ACC112 (cell line): ENCODE measurements around the gene LRRTM4.

ENCODE experiments used
- H2AFZ ChIP-seq: fragments of 200-600 bp; sonication (generic); one replicate; pipeline ENCODE4 v1.6.0; 2017; ENCODE audit warnings: antibody characterized with exemption, low read length; ENCODE audit not compliant: unreplicated experiment
- H3K27ac ChIP-seq: fragments of 200-600 bp; sonication (generic); 2 replicates; pipeline ENCODE4 v1.5.1; 2014; ENCODE audit warnings: low read depth, mild to moderate bottlenecking, antibody characterized with exemption, low read length, moderate library complexity
- H3K27me3 ChIP-seq: fragments of 200-600 bp; sonication (generic); 2 replicates; pipeline ENCODE4 v1.6.1; 2014; ENCODE audit warnings: mild to moderate bottlenecking, antibody characterized with exemption, low read length, moderate library complexity, mixed read lengths; ENCODE audit not compliant: insufficient read depth
- H3K36me3 ChIP-seq: fragments of 200-600 bp; sonication (generic); 2 replicates; pipeline ENCODE4 v1.6.1; 2016; ENCODE audit warnings: mild to moderate bottlenecking, antibody characterized with exemption, low read length, moderate library complexity, mixed read lengths; ENCODE audit not compliant: insufficient read depth
- H3K4me1 ChIP-seq: fragments of 200-600 bp; sonication (generic); one replicate; pipeline ENCODE4 v1.6.1; 2016; ENCODE audit warnings: low read length, mixed read lengths; ENCODE audit not compliant: insufficient read depth, unreplicated experiment, control insufficient read depth
- H3K4me3 ChIP-seq: fragments of 200-600 bp; sonication (generic); 2 replicates; pipeline ENCODE4 v1.5.1; 2014; ENCODE audit warnings: mild to moderate bottlenecking, low read depth, low read length
- H3K79me2 ChIP-seq: fragments of 200-600 bp; sonication (generic); one replicate; pipeline ENCODE4 v1.6.0; 2016; ENCODE audit warnings: low read length; ENCODE audit not compliant: control insufficient read depth, unreplicated experiment, insufficient read depth

LRRTM4 gene

DNA sequence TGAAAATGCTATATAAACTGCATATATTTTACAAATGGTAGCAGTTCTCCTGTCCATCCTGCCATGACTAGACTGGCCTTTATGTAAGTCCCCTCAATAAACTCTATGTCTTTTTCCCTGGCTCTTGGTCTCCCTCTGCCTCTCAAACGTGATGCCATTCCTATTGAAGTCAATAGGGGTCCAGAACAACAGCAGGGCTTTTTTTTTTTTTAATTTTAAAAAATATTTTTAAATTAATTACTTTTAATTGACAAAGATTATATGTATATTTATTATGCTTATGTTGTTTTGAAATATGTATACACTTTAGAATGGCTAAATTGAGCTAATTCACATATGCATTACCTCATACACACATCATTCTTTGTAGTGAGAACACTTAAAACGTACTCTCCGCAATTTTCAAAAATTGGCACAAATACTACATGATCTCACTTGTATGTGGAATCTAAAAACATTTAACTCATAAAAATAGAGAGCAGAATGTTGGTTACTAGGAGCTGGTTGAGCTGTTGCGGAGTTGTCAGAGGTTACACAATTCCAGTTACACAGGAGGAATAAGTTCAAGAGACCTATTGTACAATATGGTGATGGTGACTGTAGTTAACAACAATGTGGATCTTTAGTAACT is 123.1 kb downstream of the LRRTM4 start:
- no peak overlapping the region for H2AFZ ChIP-seq
- H3K79me2 ChIP-seq = no peaks in the 10 kb centered on the region
- H3K36me3 ChIP-seq = no peaks in the 10 kb centered on the region

DNA sequence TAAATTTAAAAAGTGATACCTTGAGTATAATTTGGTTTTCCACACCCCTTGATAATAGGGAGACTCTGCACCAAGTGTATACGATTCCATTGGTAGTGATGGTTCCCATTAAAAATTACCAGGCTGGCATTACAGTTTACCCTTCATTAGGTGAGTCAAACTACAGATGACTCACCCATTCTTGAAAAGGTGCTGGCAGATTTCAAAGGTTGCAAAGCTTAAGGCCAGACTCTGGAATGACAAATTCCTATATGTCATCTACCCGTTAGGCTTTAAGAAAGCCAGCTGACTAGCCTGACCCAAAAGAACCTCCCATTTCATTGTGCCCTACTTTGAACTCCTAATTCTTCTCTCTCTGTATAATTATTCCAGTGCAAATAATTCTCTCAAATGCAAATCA is 124.4 kb downstream of the LRRTM4 start:
- Histone ChIP-seq H3K79me2 (no peaks in the 10 kb centered on the region), H3K4me1 (no peaks in the 10 kb centered on the region), H3K27ac (no peak overlapping the region), H3K4me3 (no peak overlapping the region), H3K27me3 (no peaks in the 10 kb centered on the region), H2AFZ (no peak overlapping the region), H3K36me3 (no peaks in the 10 kb centered on the region)

More for the DNA sequence above, 123.1 kb downstream of the LRRTM4 start:
- Histone ChIP-seq H3K4me1 (no peaks in the 10 kb centered on the region), H3K27ac (no peak overlapping the region), H3K27me3 (no peaks in the 10 kb centered on the region), H3K4me3 (no peak overlapping the region)

- no peaks in the 10 kb centered on the region for H3K79me2 ChIP-seq
- no peak overlapping the region for H3K4me3 ChIP-seq
- H3K4me1 ChIP-seq = no peaks in the 10 kb centered on the region
- H3K27ac ChIP-seq = no peak overlapping the region
- no peak overlapping the region for H2AFZ ChIP-seq
- no peaks in the 10 kb centered on the region for H3K27me3 ChIP-seq
- no peaks in the 10 kb centered on the region for H3K36me3 ChIP-seq
Measured at GRCh38 chr2:77395011-77395410, 127.2 kb downstream of the LRRTM4 start.

DNA sequence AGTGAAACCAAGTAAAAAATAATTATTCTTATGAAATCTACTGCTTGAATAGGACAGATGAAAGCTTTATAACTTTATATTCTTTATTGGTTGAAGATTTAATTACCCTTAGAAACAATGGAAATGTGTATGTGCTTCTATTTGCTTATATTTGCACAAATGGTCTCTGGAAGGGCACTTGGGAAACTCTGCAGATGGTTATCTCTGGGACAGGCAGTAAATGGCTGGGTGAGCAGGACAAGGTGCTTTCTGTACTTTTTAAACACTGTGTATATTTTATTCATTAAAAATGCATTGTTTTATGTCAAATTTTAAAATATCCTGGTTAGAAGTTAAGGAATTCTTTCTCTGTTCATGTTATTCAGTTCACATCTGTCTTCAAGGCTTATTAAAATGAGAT is 131.1 kb downstream of the LRRTM4 start:
- Histone ChIP-seq H3K27ac (no peak overlapping the region), H3K4me3 (no peak overlapping the region), H3K27me3 (no peaks in the 10 kb centered on the region), H2AFZ (no peak overlapping the region), H3K36me3 (no peaks in the 10 kb centered on the region), H3K4me1 (no peaks in the 10 kb centered on the region), H3K79me2 (no peaks in the 10 kb centered on the region)

GRCh38 chr2:77387324-77387723 is 134.9 kb downstream of the LRRTM4 start:
- H3K36me3 ChIP-seq = no peaks in the 10 kb centered on the region
- no peaks in the 10 kb centered on the region for H3K79me2 ChIP-seq
- no peaks in the 10 kb centered on the region for H3K27me3 ChIP-seq
- H2AFZ ChIP-seq = no peak overlapping the region
- no peak overlapping the region for H3K4me3 ChIP-seq
- H3K27ac ChIP-seq = no peak overlapping the region
- H3K4me1 ChIP-seq = no peaks in the 10 kb centered on the region

GRCh38 chr2:77372636-77373035 is 149.5 kb downstream of the LRRTM4 start:
- Histone ChIP-seq H3K79me2 (no peaks in the 10 kb centered on the region), H3K4me3 (no peak overlapping the region), H3K27me3 (no peaks in the 10 kb centered on the region), H3K27ac (no peak overlapping the region), H2AFZ (no peak overlapping the region), H3K36me3 (no peaks in the 10 kb centered on the region), H3K4me1 (no peaks in the 10 kb centered on the region)

- no peaks in the 10 kb centered on the region for H3K79me2 ChIP-seq
- H3K4me1 ChIP-seq = no peaks in the 10 kb centered on the region
- no peak overlapping the region for H3K27ac ChIP-seq
- no peaks in the 10 kb centered on the region for H3K36me3 ChIP-seq
- H2AFZ ChIP-seq = no peak overlapping the region
- H3K27me3 ChIP-seq = no peaks in the 10 kb centered on the region
- H3K4me3 ChIP-seq = no peak overlapping the region
Measured at GRCh38 chr2:77370511-77370910, 151.7 kb downstream of the LRRTM4 start.

DNA sequence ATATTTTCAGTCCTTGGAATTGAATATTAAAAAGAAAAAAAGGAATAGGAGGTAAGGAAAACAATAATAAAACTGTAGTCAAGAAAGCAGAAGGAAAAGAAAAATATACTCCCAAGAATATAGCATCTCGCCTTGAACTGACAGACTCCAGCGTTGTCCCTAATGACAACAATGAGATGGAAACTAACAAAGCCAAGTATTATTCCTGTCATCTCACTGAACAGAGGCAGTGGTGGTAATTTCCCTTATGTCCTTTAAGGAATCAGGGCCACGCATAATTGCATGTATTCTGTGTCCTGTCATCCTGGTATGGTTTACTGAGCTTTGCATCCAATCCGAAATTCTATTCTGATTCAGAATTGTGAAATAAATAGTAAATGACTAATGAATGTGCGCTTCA is 158.9 kb downstream of the LRRTM4 start:
- no peaks in the 10 kb centered on the region for H3K79me2 ChIP-seq
- H2AFZ ChIP-seq = no peak overlapping the region
- H3K4me1 ChIP-seq = no peaks in the 10 kb centered on the region
- H3K27ac ChIP-seq = no peak overlapping the region
- no peak overlapping the region for H3K4me3 ChIP-seq
- H3K36me3 ChIP-seq = no peaks in the 10 kb centered on the region
- no peaks in the 10 kb centered on the region for H3K27me3 ChIP-seq

- Histone ChIP-seq H3K79me2 (no peaks in the 10 kb centered on the region), H3K27me3 (no peaks in the 10 kb centered on the region), H3K4me3 (no peak overlapping the region), H2AFZ (no peak overlapping the region), H3K27ac (no peak overlapping the region), H3K4me1 (no peaks in the 10 kb centered on the region), H3K36me3 (no peaks in the 10 kb centered on the region)
Measured at GRCh38 chr2:77348821-77349220, 173.4 kb downstream of the LRRTM4 start.

GRCh38 chr2:77336013-77336412 is 186.2 kb downstream of the LRRTM4 start:
- H3K4me1 ChIP-seq = no peaks in the 10 kb centered on the region
- H3K4me3 ChIP-seq = no peak overlapping the region
- H3K36me3 ChIP-seq = no peaks in the 10 kb centered on the region
- no peak overlapping the region for H3K27ac ChIP-seq
- H2AFZ ChIP-seq = no peak overlapping the region
- no peaks in the 10 kb centered on the region for H3K79me2 ChIP-seq
- no peaks in the 10 kb centered on the region for H3K27me3 ChIP-seq

DNA sequence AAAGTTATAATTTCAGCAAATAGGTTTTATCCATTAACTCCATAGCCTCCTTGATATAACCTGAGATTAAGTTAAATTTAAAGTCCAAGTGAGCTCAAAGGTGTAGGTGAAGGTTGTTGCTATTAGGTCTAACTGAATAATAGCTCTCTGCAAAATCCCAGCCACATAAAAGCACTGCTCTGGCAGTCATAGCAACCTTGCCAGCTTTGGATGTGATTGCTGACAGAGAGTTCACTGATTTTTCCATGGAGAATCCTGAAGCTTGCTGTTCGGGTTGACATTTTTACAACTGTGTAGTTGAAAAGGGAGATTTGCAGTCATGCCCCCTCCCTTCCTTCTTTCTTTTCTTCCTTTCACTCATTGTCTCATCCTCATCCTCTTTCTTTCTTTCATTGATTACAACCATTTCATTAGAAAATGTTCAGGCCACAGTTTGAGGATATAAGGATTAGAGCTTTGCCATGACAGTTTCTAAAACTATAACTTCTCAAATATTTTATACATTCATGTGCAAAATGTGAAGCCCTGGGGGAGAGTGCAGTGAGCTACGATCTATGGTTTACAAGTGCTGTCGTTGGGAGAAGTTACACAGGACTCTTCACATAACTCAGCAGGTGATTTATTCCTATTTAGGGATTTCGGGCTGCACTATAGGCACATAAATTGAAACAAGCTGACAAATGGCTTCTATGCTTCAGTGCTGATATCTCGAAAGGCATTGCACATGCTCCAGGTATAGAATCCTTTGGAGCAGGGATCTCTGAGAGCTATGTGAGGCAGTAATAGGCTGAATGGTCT is 193.8 kb downstream of the LRRTM4 start:
- Histone ChIP-seq H3K4me1 (no peaks in the 10 kb centered on the region), H2AFZ (no peak overlapping the region), H3K36me3 (no peaks in the 10 kb centered on the region), H3K27me3 (no peaks in the 10 kb centered on the region), H3K79me2 (no peaks in the 10 kb centered on the region), H3K4me3 (no peak overlapping the region), H3K27ac (no peak overlapping the region)
